GM21786 (cell line): Measurements from ENCODE around the gene GTPBP3.

Source experiments
- ATAC-seq: cut with Tn5 transposase; IDR thresholded peaks from one replicate; pipeline ENCODE4 v1.9.1; 2021; ENCODE audit not compliant: unreplicated experiment

Gene GTPBP3

GRCh38 chr19:17309198-17309964, 28.0 kb upstream of the GTPBP3 start, which contains the start of gene DDA1:
Gene DDA1, plus strand, starts transcription at chr19:17309563. Its CDS starts 92 bp downstream, at chr19:17309655.
- peak; percentile 63 for ATAC-seq

DNA sequence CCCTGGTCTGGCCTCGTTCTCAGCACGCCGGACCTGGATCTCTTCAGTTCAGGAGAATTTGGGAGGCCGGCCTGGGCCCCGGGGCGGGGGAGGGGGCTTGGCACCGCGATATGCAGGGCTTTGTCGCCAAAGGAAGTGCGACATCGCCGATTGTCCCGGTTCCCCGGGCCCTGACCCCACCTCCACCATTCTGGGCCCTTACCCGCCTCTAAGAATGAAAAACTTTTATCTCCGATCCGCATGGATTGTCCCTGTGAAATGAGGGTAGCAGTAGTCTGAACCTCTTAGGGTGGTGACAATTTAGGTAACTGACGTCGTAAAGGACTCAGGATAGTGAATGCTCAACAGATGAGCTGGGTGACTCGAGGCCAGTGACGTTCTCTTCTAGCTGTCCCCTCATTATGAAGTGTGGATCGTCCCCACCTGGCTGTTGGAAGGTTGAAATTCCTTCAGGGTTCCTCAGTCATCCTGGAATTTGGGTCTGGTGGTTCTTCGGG, 27.3 kb upstream of the GTPBP3 start:
- ATAC-seq: no peak

DNA sequence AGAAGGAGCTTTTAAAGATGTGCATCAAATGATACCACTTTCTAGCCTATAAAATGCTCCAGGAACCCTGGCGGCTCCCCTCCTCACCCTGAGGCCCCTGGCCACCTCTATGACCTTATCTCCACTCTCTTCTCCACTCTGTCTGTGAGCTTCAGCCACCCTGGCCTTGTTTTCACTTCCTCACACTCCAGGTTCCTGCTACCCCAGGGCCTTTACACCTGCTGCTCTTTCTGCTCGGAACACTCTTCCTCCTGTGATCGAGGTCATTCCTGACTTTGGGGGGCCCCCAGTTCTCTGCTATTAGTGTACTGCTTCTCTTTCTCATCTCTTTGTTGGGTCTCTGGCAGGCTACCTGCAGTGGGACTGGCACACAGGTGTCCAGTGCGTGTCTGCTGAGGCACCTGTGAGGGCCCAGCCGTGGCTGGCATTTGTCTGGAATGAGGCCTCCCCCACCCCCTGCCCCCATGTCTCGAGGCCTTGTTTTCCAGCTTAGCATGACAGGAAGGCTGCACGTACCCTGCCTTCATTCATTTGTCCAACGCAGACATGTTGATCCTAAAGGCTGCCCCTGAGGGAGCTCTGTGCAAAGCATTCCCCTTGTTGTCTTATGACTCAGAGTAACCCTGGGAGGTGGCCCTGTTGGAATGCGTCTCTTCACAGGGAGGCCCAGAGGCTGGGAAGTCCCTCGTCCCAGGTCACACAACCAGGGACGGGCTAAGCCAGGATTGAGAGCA, 25.7 kb upstream of the GTPBP3 start:
- no peak for ATAC-seq

DNA sequence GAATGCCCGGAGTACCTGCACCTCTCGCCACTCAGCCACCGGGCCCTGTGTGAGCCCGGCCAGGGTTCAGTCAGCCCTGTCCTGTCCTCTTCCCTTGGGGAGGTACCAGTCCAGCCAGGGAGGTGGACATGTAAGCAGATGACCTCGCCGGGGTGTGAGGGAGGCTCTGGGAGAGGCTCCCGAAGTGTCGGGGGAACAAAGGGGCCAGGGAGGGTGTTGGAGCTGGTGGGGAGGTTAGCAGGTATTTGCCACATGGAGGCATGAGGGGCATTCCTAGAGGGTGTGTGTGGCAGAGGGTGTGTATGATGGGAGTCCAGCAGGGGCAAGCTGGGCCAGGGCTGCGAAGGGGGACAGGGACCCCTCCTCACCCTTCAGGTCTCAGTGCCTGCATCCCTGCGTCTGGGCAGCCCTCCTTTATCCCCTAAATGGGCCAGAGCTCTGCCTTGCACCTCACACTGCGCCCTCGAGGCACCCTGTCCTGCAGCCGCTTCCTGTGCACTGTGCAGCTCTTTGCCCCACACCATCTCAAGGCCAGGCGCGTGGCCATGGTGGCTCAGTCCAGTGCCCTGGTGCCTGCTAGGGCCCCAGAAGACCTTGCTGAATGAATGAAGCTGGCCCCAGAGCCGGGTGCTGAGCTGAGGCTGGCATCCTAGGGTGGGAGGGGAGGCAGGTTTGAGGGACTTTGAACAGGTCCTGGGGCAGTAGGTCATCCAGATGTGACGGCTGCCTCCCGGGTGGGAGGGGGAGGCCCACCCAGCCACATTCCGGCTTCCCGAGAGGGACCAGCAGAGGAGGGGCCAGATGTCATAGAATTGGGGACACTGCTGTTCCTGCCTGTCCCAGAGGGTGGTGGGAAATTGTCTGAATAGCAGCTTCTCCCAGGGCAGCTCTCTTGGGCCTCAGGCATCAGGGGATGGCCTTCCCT, 24.9 kb upstream of the GTPBP3 start:
- no peak for ATAC-seq

- no peak for ATAC-seq
Observed at GRCh38 chr19:17314007-17314593, 23.3 kb upstream of the GTPBP3 start.

GRCh38 chr19:17318966-17319365, 18.4 kb upstream of the GTPBP3 start:
- no peak for ATAC-seq

GRCh38 chr19:17319473-17320238, 17.7 kb upstream of the GTPBP3 start:
- ATAC-seq: no peak

DNA sequence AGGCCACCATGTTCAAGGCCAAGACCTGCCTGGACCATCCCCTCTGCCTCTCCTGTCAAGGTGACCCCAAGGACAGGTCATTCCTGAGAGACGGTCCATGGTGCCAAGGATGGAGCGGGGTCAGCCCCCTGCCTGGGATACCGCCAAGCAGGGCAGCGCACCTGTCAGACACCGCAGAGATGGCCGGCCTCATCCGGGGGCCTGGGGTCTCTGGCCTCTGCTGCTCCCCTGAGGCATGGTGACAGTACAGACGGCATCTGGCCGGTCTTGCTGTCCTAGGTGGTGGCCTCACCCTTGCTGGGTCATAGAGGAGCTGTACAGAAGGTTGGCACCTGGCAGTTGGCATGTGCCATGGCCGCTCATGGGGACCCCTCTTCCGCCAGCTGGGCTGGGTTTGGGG, 16.9 kb upstream of the GTPBP3 start:
- ATAC-seq: no peak

GRCh38 chr19:17321655-17322489, 15.5 kb upstream of the GTPBP3 start:
- no peak for ATAC-seq

- ATAC-seq: no peak
Observed at GRCh38 chr19:17322854-17323253, 14.5 kb upstream of the GTPBP3 start.

DNA sequence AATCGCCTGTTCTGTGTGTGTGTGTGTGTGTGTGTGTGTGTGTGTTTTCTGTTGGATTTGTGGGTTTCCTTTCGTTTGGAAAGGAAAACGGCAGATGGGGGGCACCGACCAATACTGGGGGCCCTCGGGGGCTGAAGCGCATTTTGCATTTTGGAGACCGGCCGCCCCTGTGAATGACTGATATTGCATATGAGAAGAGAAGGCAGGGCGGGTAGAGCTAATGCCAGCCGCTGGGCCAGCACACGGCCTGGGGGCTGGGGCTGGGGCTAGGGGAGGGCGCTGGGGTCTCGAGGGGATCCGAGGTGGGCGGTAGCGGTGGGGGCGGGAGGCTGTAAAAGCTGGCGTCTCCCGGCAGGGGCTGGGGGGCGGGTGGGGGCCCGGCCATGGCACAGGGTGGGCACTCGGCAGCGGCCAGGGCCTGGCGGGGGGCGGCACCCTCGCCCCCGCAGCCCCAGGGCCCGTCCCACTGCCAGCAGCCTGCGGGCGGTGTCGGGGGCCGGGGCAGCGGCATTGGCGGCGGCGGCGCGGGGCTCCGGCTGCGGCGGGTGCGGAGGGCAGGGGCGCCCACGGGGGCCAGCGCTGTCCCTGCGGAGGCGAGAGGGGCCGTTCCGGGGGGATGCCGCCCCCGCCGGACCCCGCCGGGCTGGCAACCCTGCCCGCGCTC, 13.9 kb upstream of the GTPBP3 start:
- no peak for ATAC-seq

DNA sequence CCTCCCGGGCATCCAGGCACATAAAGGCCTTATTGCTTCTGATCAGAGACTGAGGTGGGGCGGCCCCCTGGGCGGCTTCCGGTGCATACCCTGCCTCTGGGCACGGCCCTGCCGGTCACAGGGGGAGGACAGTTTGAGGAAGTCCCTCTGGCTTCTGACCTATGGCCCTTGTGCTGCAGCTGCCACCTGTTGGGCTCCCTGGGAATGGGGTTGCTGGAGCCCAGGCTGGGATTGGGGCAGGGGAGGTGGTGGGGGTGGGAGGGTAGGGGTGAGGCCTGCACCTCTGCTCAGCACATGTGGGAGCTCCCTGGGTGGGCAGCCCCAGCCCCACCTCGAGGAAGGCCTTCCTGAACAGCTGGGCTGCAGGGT, 13.4 kb upstream of the GTPBP3 start:
- ATAC-seq: no peak

DNA sequence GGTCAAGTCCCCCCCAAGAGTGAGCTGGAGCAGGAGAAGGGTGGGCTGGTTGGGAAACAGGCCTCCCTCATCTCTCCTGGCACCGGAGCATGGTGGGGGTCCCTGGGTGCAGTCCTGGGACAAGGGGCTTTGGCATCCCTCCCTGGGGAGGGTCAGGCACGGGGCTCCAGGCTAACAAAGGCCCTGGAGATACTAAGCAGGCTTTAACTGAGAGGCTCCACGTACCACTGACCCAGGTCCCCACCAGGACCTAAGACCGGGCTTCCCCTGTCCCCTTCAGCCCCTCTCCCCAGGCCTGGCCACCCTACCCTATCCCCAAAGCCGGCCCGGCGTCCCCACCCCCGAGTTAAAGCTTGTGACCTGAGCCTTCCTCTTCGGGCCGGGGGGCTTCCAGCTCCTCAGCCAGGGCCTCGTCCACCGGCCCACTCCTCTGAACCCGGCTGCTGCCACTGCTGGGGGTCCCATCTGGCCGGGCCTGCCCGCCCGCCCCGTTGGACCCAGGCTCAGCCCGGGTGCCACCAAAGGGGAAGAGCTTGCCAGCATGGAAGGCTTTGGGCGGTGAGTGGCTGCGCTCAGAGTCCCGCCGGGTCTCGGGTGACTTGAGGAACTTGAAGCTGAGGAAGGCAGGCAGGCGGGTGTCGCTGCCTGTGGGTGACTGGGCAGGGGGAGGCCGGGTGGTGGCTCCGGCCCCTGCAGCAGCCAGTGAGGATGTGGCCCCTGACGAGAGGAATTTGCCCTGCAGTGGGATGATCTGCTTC, 12.8 kb upstream of the GTPBP3 start:
- ATAC-seq: no peak

DNA sequence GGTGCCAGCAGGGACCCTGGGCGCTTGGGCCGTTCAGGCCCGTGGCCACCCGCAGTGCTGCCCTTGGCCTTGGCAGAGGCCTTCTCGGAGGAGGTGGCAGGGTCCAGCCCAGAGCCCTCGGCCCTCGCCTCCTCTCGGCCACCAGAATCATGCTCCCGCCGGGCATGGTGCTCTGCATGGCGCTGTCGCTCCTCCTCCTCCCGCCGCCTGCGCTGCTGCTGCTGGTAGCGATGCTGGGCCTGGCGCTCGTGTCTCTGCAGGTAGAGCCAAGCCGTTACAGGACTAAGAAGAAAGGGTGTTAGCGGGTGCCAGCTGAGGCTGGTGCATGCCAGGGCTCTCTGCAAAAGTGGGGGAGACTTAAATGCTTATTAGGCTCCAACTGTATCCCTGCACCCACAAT, 12.2 kb upstream of the GTPBP3 start:
- ATAC-seq: no peak

GRCh38 chr19:17325881-17326594, 11.3 kb upstream of the GTPBP3 start:
- ATAC-seq: no peak

GRCh38 chr19:17326595-17326966, 10.8 kb upstream of the GTPBP3 start:
- no peak for ATAC-seq

GRCh38 chr19:17327068-17327653, 10.2 kb upstream of the GTPBP3 start:
- no peak for ATAC-seq
